Pancreas (tissue), 10 donors: Measurements from ENCODE around the gene CYS1. TPM values are rescaled to one million over a fixed set of nuclear protein-coding genes. Genes with fewer than 3 reads are reported as not detected.

Source experiments
- ATAC-seq, 4 donors: fragments of 200-7000 bp; cut with Tn5 transposase; one replicate each; pipeline versions ENCODE4 v1.8.0 to v1.9.1; 2020; ENCODE audit warnings: mild to moderate bottlenecking in 4 of 4, moderate library complexity in 4 of 4
- DNase-seq, 6 donors: peaks; one replicate each; pipeline ENCODE4 v3.0.0-alpha.2; 2020
- FAIRE-seq: peaks from 2 replicates; lab custom pipeline; 2012; peaks lifted over from hg19 to GRCh38; lab: Jason Lieb, UNC
- H3K27ac ChIP-seq, 4 donors: fragments of 200-600 bp; sonication (generic); 1 replicate in 3 of 4; 2 replicates in 1 of 4; pipeline versions ENCODE4 v1.5.0 to v1.8.0; 2020
- H3K27me3 ChIP-seq, 4 donors: fragments of 200-600 bp; one replicate each; pipeline ENCODE4 v1.8.0; 2021
- H3K36me3 ChIP-seq, 3 donors: fragments of 200-600 bp; sonication (generic) in 1 of 3; one replicate each; pipeline versions ENCODE4 v1.5.0 to v1.8.0; 2020 to 2021
- H3K4me1 ChIP-seq, 3 donors: fragments of 200-600 bp; one replicate each; pipeline ENCODE4 v1.8.0; 2021
- H3K4me3 ChIP-seq, 4 donors: fragments of 200-600 bp; sonication (generic) in 2 of 4; one replicate each; pipeline versions ENCODE4 v1.5.0 to v1.8.0; 2020 to 2021
- H3K9me3 ChIP-seq, 4 donors: fragments of 200-600 bp; one replicate each; pipeline ENCODE4 v1.8.0; 2021
- WGBS, 2 donors: extraction: QIAGEN DNeasy Blood & Tissue Kit; methylation state at CpG; one replicate each; pipeline ENCODE4 v1.1.7; 2013; 5-methylcytosine and 5-hydroxymethylcytosine counted together
- intact Hi-C, 3 donors: fragments of 100-400 bp; cut with DNase I; formaldehyde crosslinking; loops; one replicate each; pipeline versions ENCODE4 v1.11.1 to v1.14.2; 2022
- polyA plus RNA-seq, 2 donors: library from polyadenylated mRNA; stranded (reverse); fragments of 200-250 nt; gene quantifications; one replicate each; pipeline ENCODE4 v1.2.3, GENCODE V29; 2013
- total RNA-seq, 6 donors: library from RNA; stranded (reverse); fragmentation: NEBNext Ultra II Directional in 4 of 6; extraction: Animal tissue kit (Norgen Biotek cat#: 25700) in 4 of 6; gene quantifications; one replicate each; pipeline versions ENCODE4 v1.2.1 to v1.2.4, GENCODE V29; 2021 to 2023
- TF ChIP-seq, protein P1 (sequence below), 4 donors: fragments of 200-600 bp; sonication (generic) in 3 of 4; IDR thresholded peaks; one replicate each; pipeline versions ENCODE4 v1.5.0 to v1.8.0; 2021; ENCODE audit warnings: antibody characterized with exemption in 4 of 4
- donor health status: healthy with polysubstance abuse.
- donor health status: DM: no; HTN: no; CAD: no; lungs with moderate emphysema.
- donor health status: DM: no; HTN: no; CAD: no.
- donor health status: control.
- donor health status: control.
- donor health status: Bipolar disorder and iron deficiency.
- donor health status: DM: yes; HTN: yes; CAD: no.
- donor health status: DM: no; HTN: no; CAD: no.
- donor health status: DM: no; HTN: no; CAD: no.
- donor health status: DM: yes; HTN: yes; CAD: no.

The CYS1 gene
- total and polyA plus RNA-seq, 8 donors = 18.9 to 51.3 (median 21.7) TPM

DNA sequence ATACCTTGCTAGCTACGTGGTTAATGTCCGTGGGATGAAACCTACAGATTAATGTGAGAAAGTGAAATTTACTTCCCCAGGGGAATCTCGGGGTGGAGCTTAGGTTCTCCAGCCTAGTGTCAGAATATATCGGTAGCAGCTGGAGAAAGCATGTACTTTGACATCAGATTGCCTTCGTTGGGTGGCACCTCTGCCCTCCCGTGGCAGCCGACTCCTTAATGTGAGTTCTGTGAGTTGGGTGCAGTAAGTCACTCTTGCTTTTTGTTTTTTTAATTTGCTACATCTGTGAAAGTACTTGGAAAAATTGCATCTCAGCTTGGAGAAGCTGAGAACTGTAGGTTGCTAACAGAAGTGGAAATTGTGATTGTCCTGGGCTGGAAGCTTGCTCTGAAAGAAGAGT, 33.3 kb downstream of the CYS1 start:
- peaks cover 31 to 47% (median 37%) of the 10 kb centered on the region in 3 donors for H3K4me1 ChIP-seq
- TF ChIP-seq, protein P1, sequence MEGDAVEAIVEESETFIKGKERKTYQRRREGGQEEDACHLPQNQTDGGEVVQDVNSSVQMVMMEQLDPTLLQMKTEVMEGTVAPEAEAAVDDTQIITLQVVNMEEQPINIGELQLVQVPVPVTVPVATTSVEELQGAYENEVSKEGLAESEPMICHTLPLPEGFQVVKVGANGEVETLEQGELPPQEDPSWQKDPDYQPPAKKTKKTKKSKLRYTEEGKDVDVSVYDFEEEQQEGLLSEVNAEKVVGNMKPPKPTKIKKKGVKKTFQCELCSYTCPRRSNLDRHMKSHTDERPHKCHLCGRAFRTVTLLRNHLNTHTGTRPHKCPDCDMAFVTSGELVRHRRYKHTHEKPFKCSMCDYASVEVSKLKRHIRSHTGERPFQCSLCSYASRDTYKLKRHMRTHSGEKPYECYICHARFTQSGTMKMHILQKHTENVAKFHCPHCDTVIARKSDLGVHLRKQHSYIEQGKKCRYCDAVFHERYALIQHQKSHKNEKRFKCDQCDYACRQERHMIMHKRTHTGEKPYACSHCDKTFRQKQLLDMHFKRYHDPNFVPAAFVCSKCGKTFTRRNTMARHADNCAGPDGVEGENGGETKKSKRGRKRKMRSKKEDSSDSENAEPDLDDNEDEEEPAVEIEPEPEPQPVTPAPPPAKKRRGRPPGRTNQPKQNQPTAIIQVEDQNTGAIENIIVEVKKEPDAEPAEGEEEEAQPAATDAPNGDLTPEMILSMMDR (IDR thresholded peaks at IDR 0.05) = no peak
- WGBS, 2 donors = 41 to 42% methylated on average over 7 of the region's 7 CpGs
- DNase-seq = no peak
- peaks cover 0 to 41% (median 14%) of the 10 kb centered on the region in 3 donors for H3K36me3 ChIP-seq
- H3K27ac ChIP-seq = no peak overlapping the region
- H3K27me3 ChIP-seq = no peaks in the 10 kb centered on the region
- no peak for ATAC-seq
- H3K9me3 ChIP-seq = no peaks in the 10 kb centered on the region
- H3K4me3 ChIP-seq = no peak overlapping the region
- no peak for FAIRE-seq
- intact Hi-C loops = loop anchor here in 2 of 3 donors (5.0 kb wide), 2 partner anchors 60 to 245 kb away; no protein-coding TSS in a partner anchor

DNA sequence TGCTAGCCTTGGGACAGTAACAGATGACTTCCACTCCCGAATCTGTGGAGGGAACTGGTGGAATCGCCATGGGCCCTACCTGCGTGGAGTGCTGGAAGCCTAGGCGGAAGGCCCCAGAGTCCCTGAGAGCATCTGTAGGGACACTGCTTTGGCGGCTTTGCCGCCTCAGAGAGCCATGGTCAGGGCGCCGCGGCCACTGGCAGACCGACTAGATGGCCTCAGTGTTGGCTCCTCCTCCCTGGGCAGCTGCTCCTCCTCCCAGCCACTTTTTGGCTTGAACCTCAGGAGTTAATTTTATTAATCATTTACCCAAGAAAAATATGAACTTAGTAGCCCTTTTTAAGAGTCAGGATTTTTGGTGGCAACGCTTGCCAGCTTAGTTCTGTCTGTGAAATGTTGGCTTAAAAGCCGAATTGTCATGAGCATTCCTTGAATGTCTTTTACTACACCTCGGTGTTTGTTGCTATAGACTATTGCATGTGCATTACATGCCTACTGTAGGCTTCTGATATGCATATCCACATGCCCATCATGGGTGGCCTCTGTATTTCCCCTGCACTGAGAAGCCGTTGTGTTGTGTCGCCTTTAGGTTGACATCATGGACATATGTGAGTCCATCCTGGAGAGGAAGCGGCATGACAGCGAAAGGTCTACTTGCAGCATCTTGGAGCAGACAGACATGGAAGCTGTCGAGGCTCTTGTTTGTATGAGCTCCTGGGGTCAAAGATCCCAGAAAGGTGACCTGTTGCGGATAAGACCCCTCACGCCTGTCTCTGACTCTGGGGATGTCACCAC, 34.5 kb downstream of the CYS1 start:
- intact Hi-C loops = loop anchor here in 2 of 3 donors (5.0 kb wide), 2 partner anchors 58 to 243 kb away; no protein-coding TSS in a partner anchor
- Histone ChIP-seq H3K4me3 (peak overlapping the region in 3 of 4 donors; percentile 52 to 74 (median 62)), H3K36me3 (peaks cover 0 to 37% (median 14%) of the 10 kb centered on the region in 3 donors), H3K27me3 (no peaks in the 10 kb centered on the region), H3K4me1 (peaks cover 42 to 56% (median 49%) of the 10 kb centered on the region in 3 donors), H3K9me3 (no peaks in the 10 kb centered on the region), H3K27ac (peak overlapping the region; percentile 96 to 98 (median 98))
- WGBS, 2 donors = 29 to 30% methylated on average over 20 of the region's 20 CpGs
- FAIRE-seq (no peak), ATAC-seq (peak; percentile 39 to 52 (median 50)), DNase-seq (peak; percentile 84 to 92 (median 88))
- TF ChIP-seq, protein P1 (IDR thresholded peaks at IDR 0.05) = no peak

DNA sequence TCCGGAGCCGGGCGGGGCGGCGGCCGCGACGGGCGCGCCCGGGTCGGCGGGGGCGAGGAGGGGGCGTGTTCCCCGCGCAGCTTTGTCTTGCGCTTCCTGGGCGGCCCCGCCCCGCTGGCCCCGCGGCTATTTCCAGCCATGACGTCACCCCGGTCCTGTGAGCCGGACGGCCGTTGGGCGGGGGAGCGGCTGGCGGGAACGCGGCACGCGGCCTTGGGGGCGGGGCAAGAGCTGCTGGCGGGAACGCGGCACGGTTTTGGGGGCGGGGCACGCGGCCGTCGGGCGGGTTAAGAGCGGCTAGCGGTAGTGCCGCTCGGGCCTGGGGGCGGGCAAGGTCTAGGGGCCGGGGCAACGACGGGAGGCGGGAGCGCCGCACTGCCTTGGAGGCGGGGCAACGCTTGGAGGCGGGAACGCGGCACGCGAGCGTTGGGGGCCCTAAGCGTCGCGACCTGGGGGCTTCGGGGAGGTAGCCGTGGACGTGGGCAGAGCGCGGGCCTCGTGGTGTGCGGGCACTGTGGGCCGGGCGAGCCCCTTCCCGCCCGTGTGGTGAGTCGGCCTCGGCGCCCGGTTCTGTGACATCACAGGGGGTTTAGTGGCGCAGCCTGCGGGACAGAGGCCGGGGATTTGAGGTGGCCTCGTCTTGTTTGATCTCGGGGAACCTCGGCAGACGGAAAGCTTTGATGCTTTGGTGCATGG, 36.2 kb downstream of the CYS1 start:
- no peak for FAIRE-seq

DNA sequence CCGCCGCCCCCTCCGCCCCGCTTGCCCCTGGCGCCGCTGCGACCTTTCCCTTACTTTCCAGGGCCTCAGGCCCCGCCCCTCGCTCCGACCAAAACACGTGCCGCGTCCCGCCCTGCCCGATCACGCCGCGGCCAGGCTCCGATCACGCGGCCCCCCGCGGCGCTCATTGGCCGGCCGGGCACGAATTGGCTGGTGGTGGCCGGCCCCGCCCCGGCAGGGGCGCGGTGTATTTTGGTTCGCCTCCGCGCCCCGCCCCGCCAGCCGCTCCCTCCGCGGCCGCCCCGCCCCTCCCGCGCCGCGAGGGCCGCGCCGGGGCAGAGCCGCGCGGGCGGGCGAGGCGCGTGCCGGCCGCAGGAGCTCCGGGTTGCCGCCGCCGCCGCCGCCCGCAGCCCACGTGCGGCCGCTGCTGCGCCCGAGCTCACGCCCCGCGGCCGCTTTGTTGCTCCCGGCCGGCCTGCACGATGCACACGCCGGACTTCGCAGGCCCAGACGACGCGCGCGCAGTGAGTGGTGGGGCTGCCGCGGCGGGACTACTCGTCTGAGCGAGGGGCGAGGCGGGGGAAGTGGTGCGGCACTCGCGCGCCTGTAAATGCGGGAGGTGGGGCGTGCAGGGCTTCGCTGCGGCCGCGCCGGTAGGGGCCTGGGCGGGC, 36.8 kb downstream of the CYS1 start, which contains the start of gene KLF11:
Gene KLF11 (plus strand): TSS at position 295 of the 650 bp plus-strand sequence. CDS start 167 bp downstream, at position 462.
- no peaks in the 10 kb centered on the region for H3K27me3 ChIP-seq
- TF ChIP-seq, protein P1 (IDR thresholded peaks at IDR 0.05) = no peak
- peaks cover 48 to 55% (median 53%) of the 10 kb centered on the region in 3 donors for H3K4me1 ChIP-seq
- peaks cover 0 to 15% (median 7%) of the 10 kb centered on the region in 3 donors for H3K36me3 ChIP-seq
- H3K4me3 ChIP-seq = peak within 1 kb of the TSS; percentile 40 to 74 (median 57)
- ATAC-seq (peak; percentile 57 to 71 (median 64)), FAIRE-seq (no peak), DNase-seq (peak; percentile 93 to 99 (median 96))
- H3K9me3 ChIP-seq = no peaks in the 10 kb centered on the region
- H3K27ac ChIP-seq = peak within 1 kb of the TSS; percentile 97 to 98 (median 98)
- WGBS, 2 donors = 1% methylated on average over 45 to 103 of the region's 104 CpGs
- intact Hi-C loops = no loop called here

More for the DNA sequence above, 36.2 kb downstream of the CYS1 start:
- peaks cover 0 to 22% (median 10%) of the 10 kb centered on the region in 3 donors for H3K36me3 ChIP-seq
- peak overlapping the region; percentile 40 to 74 (median 57) for H3K4me3 ChIP-seq
- peak; percentile 97 to 100 (median 98) for DNase-seq
- WGBS, 2 donors = 3% methylated on average over 55 to 90 of the region's 90 CpGs
- H3K27ac ChIP-seq = peak overlapping the region; percentile 96 to 98 (median 98)
- H3K27me3 ChIP-seq = no peaks in the 10 kb centered on the region
- no peaks in the 10 kb centered on the region for H3K9me3 ChIP-seq
- H3K4me1 ChIP-seq = peaks cover 51 to 60% (median 56%) of the 10 kb centered on the region in 3 donors
- TF ChIP-seq, protein P1 (IDR thresholded peaks at IDR 0.05) = no peak
- peak; percentile 65 to 77 (median 70) for ATAC-seq
- intact Hi-C loops = no loop called here
